Hepatocyte (in vitro differentiated cells): ENCODE measurements around the gene FAM171A2.

Experiments used
- EZH2 ChIP-seq: fragments of 200-600 bp; sonication (generic); IDR thresholded peaks from 2 replicates; pipeline ENCODE4 v1.6.1; 2016; ENCODE audit warnings: antibody characterized with exemption, mild to moderate bottlenecking, borderline replicate concordance
- TF ChIP-seq, protein P1 (sequence below): fragments of 200-600 bp; sonication (generic); IDR thresholded peaks from 2 replicates; pipeline ENCODE4 v1.5.1; 2016; ENCODE audit warnings: antibody characterized with exemption, mild to moderate bottlenecking; ENCODE audit not compliant: poor library complexity

DNA sequence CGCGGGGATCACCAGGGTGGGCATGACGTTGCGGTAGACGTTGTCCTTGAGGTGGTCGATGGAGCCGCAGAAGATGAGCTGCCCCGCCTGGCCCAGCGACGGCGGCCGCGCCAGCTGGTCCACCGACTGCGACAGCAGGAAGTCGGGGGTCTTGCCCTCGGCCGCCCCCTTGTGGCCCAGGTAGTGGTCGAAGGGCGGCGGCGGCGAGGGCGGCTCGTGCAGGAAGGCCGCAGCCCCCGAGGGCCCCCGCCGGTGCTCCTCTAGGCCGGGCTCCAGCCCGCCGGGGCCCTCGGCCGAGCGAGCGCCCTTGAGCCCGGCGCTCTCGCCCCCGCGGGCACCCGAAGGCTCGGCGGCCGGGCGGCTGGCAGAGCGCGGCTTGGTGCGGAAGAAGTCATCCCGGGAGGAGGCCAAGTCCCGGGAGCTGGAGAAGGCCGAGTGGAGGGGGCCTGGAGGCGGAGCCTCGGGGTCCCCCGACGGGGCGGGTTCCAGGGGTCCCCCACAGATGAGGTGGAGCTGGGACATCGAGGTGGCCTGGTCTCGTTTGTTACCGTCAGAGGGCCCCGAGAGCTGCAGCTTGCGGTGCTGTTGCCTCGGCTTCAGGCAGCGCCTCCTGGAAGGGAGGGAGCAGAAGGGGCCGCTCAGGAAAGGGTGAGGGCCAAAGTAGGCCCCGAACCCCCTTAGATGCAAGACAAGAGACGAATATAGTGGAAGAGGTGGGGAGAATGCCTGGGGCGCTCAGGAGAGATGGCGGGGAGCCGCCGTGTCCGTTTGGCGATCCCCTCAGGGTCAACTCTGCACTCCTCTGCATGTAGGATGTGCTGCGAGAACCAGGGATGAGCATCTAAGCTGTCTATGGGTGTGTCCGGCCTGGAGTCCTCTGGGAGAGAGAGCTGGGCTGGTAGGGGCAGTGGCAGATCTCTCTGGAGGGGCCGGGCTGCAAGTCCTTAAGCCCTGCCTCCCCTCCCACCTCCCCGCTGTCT is 8.8 kb downstream of the FAM171A2 start:
- TF ChIP-seq, protein P1, sequence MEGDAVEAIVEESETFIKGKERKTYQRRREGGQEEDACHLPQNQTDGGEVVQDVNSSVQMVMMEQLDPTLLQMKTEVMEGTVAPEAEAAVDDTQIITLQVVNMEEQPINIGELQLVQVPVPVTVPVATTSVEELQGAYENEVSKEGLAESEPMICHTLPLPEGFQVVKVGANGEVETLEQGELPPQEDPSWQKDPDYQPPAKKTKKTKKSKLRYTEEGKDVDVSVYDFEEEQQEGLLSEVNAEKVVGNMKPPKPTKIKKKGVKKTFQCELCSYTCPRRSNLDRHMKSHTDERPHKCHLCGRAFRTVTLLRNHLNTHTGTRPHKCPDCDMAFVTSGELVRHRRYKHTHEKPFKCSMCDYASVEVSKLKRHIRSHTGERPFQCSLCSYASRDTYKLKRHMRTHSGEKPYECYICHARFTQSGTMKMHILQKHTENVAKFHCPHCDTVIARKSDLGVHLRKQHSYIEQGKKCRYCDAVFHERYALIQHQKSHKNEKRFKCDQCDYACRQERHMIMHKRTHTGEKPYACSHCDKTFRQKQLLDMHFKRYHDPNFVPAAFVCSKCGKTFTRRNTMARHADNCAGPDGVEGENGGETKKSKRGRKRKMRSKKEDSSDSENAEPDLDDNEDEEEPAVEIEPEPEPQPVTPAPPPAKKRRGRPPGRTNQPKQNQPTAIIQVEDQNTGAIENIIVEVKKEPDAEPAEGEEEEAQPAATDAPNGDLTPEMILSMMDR = peak; percentile 51
- no peak for TF ChIP-seq EZH2
